GM12891 (cell line): Measurements from ENCODE around the gene FLAD1.

Source experiments
- POLR2A ChIP-seq: IDR thresholded peaks from 2 replicates; pipeline ENCODE4 v1.6.1; 2011; ENCODE audit warnings: low read depth, low read length, control low read depth
- POLR2AphosphoS5 ChIP-seq: IDR thresholded peaks from 2 replicates; pipeline ENCODE4 v1.6.1; 2011; ENCODE audit warnings: low read depth, low read length, control low read depth
- POU2F2 ChIP-seq: IDR thresholded peaks from 2 replicates; pipeline ENCODE4 v1.6.1; 2011; ENCODE audit warnings: low read depth, mild to moderate bottlenecking, control low read depth, low read length, moderate library complexity
- TAF1 ChIP-seq: IDR thresholded peaks from 2 replicates; pipeline ENCODE4 v1.6.1; 2011; ENCODE audit warnings: low read depth, low read length, control low read depth

- TF ChIP-seq POLR2A (no peak), POLR2AphosphoS5 (no peak), TAF1 (no peak), POU2F2 (no peak; the same call in 1 of the 2 replicates)
These were observed 42.4 kb upstream of the FLAD1 start for GRCh38 chr1:154940651-154941194.
